T1000 (cell line): Measurements from ENCODE around the gene NAT14.
"Not testable (repeated sequence)": the region's sequence is repeated elsewhere in the genome, so short reads cannot be mapped to it uniquely, and the experiment has no call there.

Experiments
- DNase-seq: peaks from one replicate; lab custom pipeline; 2025; ENCODE audit warnings: mixed read lengths; lab: John Stamatoyannopoulos, UW

NAT14 gene

GRCh38 chr19:55503157-55503501, 18.1 kb downstream of the NAT14 start:
- DNase-seq: no peak

- DNase-seq: peak; percentile 85
Measured at GRCh38 chr19:55503502-55504251, 18.7 kb downstream of the NAT14 start.

- no peak for DNase-seq
Measured at GRCh38 chr19:55504252-55504603, 19.2 kb downstream of the NAT14 start.

GRCh38 chr19:55504981-55505380, 20.0 kb downstream of the NAT14 start:
- no peak for DNase-seq

GRCh38 chr19:55508120-55508519, 23.1 kb downstream of the NAT14 start:
- DNase-seq: no peak

- DNase-seq: peak; percentile 86
Measured at GRCh38 chr19:55516878-55517620, 32.1 kb downstream of the NAT14 start.

- DNase-seq: no peak
Measured at GRCh38 chr19:55519451-55520311, 34.7 kb downstream of the NAT14 start.

GRCh38 chr19:55520691-55521292, 35.8 kb downstream of the NAT14 start:
- no peak for DNase-seq

- no peak for DNase-seq
Measured at GRCh38 chr19:55525289-55526101, 40.5 kb downstream of the NAT14 start.

GRCh38 chr19:55526216-55527196, 41.5 kb downstream of the NAT14 start:
- DNase-seq: peak; percentile 31

- DNase-seq: no peak
Measured at GRCh38 chr19:55527197-55528029, 42.4 kb downstream of the NAT14 start.

GRCh38 chr19:55528030-55528803, 43.2 kb downstream of the NAT14 start:
- DNase-seq: no peak

GRCh38 chr19:55529636-55530234, 44.7 kb downstream of the NAT14 start:
- no peak for DNase-seq

GRCh38 chr19:55530996-55531395, 46.0 kb downstream of the NAT14 start:
- no peak for DNase-seq

GRCh38 chr19:55534280-55534679, 49.3 kb downstream of the NAT14 start:
- DNase-seq: not testable (repeated sequence)

- DNase-seq: no peak
Measured at GRCh38 chr19:55535173-55535964, 50.4 kb downstream of the NAT14 start.

- DNase-seq: no peak
Measured at GRCh38 chr19:55535965-55536350, 51.0 kb downstream of the NAT14 start.
